Activated CD8-positive, alpha-beta memory T cell treated with anti-CD3 and anti-CD28 coated beads for 4 hours (primary cell): ENCODE data around the gene ABCC6.
"Not testable (repeated sequence)": the region's sequence is repeated elsewhere in the genome, so short reads cannot be mapped to it uniquely, and the experiment has no call there.

ENCODE experiments used
- DNase-seq, 2 donors: peaks; one replicate each; pipeline ENCODE4 v3.0.0-alpha.2; 2020; ENCODE audit warnings: low read depth in 2 of 2

Gene ABCC6

DNA sequence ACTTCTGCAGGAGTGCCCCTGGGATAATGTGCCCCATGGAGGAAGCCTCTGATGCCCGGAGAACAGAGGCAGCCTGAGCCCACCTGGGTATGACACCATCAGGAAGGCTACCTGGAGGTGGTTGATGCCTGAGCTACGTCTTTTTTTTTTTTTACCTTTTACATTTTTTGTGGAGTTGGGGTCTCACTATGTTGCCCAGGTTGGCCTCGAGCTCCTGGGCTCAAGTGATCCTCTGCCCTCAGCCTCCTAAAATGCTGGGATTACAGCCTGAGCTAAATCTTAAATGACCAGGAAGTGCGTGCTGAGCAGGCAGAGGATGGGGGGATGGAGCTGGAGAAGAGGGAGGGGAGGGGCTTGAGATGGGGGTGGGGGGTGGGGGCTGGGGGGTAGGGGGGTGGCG, 32.7 kb downstream of the ABCC6 start:
- DNase-seq: no peak

DNA sequence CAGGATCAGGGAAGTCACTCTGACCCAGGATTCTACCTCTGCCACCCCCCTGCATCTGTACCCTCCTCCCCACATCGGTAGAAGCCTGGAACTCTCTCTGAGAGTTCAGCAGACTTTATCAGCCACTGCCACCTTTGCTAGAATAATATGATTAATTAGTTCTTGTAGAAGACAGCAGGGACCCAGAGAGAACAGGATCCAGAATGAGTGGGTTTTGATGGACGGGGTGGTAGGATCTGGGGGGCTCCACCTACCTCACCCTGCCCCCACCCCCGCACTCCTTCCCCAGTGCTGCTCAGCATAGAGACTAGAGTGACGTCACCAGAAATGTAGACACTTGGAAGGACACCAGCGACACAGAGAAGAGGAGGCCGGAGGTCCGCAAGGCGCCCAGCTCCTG, 33.5 kb downstream of the ABCC6 start:
- DNase-seq: no peak

DNA sequence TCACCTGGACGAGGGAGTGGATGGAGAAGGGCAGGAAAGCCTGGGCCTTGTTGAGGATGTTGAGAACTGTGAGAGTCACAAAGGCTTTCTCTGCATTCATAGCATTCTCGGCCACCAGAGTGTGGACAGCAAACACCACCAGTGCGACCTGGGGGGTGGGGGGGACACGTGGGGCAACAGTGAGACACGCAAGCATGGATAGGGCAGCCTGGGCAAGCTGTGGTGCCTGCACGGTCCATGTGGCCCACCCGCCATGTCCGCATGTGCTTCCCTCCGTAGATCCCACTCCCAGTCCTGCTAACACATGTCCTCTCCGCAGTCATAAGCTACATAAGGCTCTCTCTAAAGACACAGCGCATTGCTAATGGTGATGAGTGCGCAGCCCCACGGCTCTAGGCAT, 34.5 kb downstream of the ABCC6 start:
- DNase-seq: no peak

DNA sequence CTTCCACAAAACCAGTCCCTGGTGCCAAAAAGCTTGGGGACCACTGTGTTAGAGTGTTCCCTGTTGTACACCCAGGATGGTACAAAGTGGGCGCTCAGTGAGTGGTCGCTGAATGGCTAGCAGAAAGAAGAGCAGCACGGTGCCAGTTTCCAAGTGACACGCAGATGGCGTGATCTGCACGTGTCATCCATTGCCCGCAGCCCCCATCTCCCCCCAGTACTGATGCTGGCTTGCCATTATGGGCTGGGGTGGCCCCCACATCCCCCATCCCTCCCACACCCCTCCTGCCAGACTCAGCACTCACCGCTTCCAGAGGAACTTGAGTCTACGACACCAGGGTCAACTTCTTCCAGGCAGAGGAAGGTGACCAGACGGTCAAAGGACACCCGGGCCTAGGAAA, 36.5 kb downstream of the ABCC6 start:
- DNase-seq: no peak

DNA sequence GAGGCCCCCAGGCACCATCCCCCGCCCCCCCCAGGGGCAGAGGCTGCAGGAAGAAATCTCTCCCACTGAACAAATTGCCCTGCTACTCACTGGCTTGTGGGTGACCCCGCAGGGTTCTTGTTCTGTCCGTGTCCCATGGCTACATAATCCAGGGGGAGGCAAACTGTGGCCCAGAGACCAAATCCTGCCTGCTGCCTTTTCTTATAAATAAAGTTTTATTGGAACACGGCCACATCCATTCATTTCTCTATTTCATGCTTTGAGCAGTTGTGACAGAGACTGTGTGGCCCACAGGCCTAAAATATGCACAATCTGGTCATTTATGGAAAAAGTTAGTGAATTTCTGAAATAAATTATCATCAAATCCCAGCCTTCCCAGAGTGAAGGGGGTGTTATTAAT, 38.2 kb downstream of the ABCC6 start:
- no peak for DNase-seq

DNA sequence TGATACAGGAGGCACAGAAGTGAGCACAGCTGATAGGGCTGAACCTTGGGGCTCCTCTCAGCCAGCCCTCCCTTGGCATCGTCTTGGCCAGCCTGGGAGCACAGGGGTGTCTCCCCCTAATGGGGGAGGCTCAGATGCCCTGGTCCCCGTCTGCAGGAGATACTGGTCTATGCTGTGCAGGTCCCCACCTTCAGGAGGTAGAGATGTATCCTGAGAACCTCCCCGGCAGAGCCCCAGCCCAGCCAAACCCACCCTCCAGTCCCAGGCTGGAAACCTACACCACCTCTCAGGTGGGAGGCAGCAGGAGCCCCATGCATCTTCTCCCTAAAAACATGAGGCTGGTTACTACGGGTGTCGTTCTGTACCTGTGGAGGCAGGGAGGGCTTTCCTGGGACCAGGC, 38.7 kb downstream of the ABCC6 start:
- DNase-seq: no peak

DNA sequence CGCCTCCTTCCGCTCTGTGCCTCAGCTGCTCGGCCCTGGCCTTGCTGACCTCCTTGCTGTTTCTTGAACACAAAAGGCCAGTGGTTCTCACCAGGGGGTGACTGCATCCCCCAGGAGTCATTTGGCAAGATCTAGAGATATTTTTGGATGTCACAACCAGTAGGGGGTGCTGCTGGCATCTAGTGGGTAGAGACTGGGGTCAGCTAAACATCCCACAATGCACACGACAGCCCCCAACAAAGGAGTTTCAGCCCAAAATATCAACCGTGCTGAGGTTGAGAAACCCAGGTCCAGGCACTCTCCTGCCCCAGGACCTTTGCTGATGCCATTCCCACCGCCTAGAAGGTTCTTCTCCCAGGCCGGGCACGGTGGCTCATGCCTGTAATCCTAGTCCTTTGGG, 39.7 kb downstream of the ABCC6 start:
- DNase-seq: no peak

DNA sequence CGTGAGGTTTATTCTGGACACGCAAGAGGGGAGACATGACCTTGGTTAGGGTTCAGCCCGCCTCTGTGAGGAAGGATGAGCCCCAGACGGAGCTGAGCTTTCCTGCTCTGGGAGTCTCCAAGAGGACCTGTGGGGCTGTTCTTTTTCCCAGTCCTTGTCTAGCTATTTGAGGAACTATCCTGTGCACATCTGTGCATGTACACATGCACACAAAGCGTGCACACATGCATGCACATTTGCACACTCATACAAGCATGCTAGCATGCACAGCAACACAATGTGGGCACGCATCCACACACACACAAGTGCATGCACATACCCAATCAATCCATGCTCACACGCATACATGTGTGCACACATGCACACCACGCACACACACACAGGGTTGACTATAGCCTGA, 40.4 kb downstream of the ABCC6 start:
- no peak for DNase-seq

DNA sequence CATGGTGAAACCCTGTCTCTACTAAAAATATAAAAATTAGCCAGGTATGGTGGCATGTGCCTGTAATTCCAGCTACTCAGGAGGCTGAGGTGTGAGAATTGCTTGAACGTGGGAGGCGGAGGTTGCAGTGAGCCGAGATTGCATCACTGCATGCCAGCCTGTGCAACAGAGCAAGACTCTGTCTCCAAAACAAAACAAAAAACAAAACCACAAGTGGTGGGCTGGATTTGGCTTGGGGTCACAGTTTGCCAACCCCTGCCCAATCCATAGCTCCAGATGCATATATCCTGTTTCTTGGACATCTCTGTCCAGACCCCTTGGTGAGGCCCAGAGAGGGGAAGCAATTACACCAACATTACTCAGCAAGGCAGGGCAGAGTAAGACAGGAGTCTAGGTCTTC, 41.5 kb downstream of the ABCC6 start:
- not testable (repeated sequence) for DNase-seq

DNA sequence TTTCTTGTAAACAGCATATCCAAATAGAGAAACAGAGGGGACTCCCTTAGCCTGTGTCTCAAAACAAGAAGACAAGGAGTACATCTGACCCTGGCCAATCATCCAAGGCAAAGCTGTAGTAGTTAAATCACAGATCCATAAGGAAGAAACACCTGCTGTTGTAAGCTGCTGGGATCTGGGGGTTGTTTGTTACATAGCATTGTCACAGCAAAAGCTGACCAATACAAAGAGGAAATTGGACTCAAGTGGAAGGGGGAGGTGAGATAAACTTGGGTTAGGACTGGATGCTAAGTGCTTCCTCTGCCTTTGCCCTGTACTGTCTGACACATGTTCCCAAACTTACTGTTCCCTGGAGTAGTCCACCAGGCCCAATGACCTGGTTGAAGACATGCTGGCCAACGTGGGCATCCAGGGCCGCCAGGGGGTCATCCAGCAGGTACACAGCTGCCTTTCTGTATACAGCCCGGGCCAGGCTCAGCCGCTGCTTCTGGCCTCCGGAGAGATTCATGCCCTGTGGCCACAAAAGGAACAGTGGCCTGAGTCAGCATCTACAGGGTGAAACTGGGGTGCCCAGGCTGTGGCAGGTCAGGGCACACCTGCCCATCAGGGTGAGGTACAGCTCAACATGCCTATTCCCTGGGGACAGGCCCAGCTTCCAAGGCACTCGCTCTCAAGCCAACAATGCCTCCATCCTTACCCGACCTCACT, 44.7 kb downstream of the ABCC6 start:
- DNase-seq: no peak

DNA sequence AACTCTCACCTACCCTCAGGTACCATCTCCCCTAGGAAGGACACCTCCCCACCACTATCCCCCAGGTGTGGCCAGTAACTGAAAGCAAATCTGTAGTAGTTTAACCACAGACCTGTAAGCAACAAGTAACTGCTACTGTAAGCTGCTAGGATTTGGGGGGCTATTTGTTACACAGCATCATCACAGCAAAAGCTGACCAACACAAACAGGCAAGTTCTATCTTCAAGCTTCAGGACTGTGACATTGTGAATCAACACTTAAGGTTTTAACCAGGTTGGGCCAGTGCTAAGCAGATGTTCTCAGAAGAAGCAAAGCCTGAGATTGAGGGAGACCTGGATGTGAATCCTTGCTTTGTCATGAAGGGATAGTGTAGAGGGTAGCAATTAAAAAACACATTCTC, 47.0 kb downstream of the ABCC6 start:
- no peak for DNase-seq

DNA sequence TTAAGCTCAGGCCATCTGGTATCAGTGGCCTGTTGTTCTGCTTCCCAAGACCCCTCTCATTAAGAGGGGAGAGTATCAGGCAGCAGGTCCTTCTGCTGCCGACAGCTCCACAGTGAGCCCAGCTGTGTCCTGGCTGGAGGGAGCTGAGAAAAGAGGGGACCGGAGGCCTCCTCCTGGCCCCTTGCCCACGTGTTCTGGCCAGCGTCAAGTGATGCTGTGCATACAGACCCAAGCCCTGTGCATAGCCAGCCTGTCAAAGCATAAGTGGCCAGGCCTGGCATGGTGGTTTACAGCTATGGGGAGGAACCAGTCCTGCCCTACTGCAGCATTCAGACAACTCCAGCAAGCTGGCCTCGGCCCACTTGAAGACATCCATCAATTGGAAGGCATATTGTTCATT, 48.0 kb downstream of the ABCC6 start:
- DNase-seq: no peak

DNA sequence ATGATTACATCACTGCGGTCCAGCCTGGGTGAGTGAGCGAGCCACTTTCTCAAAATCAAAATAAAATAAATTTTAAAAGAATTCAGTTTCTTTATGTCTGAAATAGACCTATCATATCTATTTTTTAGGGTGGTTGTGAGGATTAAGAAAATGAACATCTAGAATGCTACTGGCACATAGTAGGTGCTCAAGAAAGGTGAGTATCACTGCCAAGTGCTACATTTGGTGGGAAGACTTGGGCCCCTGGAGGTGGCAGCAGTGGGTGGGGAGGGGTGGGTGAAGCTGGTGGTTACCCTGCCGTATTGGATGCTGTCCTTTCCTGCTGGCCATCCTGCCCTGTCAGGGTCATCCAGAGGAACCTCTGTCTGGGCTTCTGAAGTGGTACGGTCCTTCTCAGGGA, 50.3 kb downstream of the ABCC6 start:
- DNase-seq: no peak

DNA sequence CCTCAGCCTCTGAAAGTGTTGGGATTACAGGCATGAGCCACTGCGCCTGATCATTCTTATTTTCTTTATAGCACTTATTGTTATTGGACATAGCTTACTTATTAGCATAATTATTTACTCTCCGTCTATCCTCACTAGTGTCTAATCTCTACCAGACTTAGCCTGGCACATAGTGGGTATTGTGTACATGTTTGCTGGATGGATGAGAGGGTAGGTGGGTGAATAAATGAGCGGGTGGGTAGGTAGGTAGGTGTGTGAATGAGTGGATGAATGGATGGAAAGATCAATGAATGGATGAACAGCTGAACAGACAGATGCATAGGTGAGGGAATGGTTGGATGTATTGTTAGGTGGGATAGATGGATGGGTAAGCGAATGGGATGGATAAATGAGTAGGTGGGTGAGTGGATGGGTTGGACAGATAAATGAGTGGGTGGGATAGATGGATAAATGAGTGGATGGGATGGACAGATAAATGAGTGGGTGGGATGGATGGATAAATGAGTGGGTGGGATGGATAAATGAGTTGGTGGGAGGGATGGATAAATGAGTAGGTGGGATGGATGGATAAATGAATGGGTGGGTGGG, 51.9 kb downstream of the ABCC6 start:
- DNase-seq: no peak

DNA sequence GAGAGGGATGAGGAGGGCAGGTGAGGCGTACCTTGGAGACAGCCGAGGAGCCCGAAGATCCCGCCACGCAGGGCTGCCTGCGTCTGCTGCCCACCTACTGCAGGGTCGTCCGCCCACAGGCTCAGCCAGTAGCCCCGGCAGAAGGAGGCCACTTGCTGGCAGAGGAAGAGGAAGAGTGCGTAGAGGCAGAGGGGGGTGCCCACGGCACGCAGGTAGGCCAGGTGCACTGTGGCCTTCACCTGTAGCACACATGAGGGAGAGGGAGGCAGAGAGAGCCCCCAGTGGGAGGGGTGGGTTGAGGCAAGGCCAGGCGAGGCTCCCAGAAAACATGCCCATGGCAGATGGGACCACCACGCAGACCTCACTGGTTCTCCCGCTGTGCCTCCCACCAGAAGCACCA, 53.7 kb downstream of the ABCC6 start:
- no peak for DNase-seq

DNA sequence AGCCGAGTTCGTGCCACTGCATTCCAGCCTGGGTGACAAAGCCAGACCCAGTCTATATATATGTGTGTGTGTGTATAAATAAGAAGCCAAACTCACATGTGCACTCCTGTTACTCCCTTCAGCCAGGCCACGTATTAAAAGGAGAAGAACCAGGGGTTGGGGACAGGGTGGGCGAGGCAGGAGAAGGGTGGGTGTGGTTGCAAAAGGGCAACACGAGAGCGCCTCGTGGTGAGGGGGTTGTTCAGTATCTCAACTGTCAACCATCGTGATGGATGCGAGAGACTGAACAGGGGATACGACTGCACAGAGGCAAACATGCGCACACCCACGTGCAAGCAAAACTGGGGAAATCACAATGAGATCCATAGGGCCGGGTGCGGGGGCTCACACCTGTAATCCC, 54.9 kb downstream of the ABCC6 start:
- no peak for DNase-seq

DNA sequence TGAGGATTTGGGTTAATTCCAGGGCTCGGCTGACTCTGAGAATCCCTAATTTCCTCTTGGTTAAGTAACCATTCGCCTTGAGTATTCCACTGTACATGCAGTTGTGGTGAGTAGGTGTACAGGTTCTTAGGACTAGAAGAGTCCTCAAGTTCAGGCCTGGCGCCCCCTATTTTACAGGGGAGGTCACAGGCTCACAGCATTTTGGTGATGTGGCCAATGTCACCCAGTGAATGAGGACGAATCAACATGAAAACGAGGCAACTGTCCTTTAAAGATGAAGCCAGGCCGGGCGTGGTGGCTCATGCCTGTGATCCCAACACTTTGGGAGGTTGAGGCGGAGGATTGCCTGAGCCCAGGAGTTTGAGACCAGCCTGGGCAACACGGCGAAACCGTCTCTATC, 55.4 kb downstream of the ABCC6 start:
- DNase-seq: no peak

DNA sequence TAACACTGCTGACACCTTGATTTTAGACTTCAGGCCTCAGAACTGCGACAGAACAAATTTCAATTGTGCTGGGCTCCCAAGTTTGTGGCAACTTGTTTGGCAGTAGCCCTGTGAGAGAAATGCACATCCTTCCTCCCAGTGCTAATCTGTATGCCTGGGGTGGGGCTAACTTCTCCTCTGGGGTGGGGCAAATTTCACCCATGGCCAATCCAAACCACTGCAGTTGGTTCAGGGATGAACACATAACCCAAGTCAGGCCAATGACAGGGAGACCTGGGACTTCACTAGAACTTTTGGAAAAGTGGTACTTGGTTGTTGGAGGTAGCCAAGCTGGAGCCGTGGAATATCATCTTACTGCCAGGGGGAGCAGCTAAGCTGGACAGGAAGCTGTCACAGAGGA, 56.3 kb downstream of the ABCC6 start:
- no peak for DNase-seq

DNA sequence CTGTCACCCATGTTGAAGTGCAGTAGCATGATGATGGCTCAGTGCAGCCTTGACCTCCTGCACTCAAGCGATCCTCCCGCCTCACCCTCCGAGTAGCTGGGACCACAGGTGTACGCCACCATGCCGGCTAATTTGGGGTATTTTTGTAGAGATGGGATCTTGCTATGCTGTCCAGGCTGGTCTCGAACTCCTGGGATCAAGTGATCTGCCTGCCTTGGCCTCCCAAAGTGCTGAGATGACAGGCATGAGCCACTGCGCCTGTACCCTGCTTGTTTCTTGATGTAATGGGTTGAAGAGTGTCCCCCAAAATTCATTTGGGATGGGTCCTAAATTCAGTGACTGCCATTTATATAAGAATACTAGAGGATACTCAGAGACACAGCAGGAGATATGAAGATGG, 57.2 kb downstream of the ABCC6 start:
- DNase-seq: no peak

DNA sequence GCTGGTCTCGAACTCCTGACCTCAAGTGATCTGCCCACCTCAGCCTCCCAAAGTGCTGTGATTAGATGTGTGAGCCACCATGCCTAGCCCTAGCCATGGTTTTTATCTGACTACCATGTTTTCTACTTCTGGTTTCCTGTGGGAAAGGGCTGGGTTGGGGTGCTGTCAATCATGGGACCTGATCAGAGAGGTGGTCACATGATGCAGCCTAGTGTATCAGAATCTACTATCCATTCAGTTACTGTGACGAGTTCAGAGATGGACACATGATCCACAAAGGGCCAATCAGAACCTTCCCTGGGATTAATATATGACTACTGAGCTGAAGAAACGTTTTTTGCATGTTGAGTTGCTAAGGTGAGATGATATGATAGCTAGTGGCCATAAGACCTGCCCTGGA, 59.1 kb downstream of the ABCC6 start:
- DNase-seq: no peak

DNA sequence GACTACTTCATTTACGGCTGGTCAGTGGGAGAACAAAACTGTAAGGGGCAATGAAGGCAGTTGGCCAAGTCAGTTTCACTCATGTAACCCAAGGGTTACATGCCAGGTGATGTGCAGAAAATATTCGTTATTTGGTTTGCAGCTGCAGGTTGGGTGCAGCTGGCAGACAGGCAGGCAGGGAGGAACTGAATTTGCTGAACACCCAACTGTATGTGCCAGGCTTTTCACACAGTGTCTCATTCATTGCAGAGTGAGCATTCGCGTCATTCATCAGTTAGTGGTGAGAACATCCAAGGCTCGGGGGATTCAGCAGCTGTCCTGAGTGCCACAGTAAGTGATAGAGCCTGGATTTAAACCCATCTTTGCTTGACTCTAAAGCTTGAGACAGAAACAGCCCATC, 59.7 kb downstream of the ABCC6 start:
- DNase-seq: no peak

DNA sequence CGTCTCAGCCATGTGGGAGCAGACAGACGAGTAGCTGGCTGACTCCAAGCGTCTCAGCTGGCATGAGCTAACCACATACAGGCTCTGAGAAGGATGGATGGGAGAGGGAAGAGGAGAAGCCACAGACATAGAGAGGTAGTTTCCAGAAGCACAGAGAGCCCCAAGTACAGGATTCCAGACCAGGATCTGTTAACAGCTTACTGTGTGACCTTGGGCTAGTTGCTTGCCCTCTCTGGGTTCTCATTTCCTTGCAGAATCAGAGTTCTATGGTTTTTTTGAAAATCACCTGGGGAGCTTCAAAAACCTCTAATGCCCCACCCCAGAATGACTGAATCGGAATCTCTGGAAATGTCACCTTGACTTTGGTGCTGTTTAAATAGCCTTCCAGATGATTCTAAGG, 60.2 kb downstream of the ABCC6 start:
- DNase-seq: no peak

DNA sequence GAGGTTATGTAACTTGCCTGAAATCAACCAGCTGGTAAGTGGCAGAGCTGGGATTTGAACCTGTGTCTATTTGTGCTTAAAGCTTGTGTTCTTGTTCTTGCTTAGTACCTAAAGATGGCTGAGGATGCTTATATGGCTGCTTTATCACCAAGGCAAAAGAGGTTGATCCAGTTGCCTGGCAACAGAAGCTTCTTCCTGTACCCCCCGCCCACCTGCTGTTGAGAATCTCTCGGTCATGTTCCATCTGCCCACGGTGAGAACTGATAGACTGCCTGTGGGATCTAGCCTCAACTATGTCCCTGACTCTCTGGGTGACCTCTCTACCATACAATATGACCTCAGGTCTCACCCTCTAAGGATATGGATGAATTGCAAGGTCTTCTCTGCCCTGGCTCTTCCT, 60.7 kb downstream of the ABCC6 start:
- no peak for DNase-seq

DNA sequence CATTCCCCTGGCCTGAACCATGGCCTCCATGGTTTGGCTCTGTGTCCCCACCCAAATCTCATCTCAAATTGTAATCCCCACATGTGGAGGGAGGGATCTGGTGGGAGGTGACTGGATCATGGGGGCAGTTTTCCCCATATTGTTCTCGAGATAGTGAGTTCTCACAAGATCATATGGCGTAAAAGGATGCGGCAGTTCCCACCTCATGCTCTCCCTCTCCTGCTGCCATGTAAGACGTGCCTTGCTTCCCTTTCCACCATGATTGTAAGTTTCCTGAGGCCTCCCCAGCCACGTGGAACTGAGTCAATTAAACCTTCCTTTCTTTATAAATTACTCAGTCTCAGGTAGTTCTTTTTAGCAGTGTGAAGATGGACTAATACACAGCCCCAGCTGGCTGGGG, 61.5 kb downstream of the ABCC6 start:
- DNase-seq: not testable (repeated sequence)
